Astrocyte (in vitro differentiated cells and primary cell): ENCODE results near the gene NLGN1. TPM values are rescaled to one million over a fixed set of nuclear protein-coding genes. Genes with fewer than 3 reads are reported as not detected.

Experiments
- DNase-seq: peaks from one replicate; pipeline ENCODE4 v3.0.0-alpha.2; 2010; ENCODE audit warnings: low read depth
- FAIRE-seq: peaks from 2 replicates; lab custom pipeline; 2011; peaks lifted over from hg19 to GRCh38; lab: Jason Lieb, UNC
- H2AFZ ChIP-seq: 2 replicates; pipeline ENCODE4 v1.6.0; 2012; ENCODE audit warnings: low read depth, low read length, inconsistent platforms
- H3K27ac ChIP-seq: 2 replicates; pipeline ENCODE4 v1.5.1; 2011; ENCODE audit warnings: low read depth, low read length, inconsistent platforms
- H3K27me3 ChIP-seq: 2 replicates; pipeline ENCODE4 v1.6.0; 2011; ENCODE audit warnings: low read length, inconsistent platforms; ENCODE audit not compliant: insufficient read depth
- H3K36me3 ChIP-seq: 2 replicates; pipeline ENCODE4 v1.5.1; 2011; ENCODE audit warnings: low read length, inconsistent platforms; ENCODE audit not compliant: insufficient read depth
- H3K4me1 ChIP-seq: 2 replicates; pipeline ENCODE4 v1.5.1; 2011; ENCODE audit warnings: low read length, inconsistent platforms; ENCODE audit not compliant: insufficient read depth
- H3K4me2 ChIP-seq: 2 replicates; pipeline ENCODE4 v1.6.0; 2012; ENCODE audit warnings: low read length, inconsistent platforms
- H3K4me3 ChIP-seq: 2 replicates; pipeline ENCODE4 v1.5.1; 2011; ENCODE audit warnings: low read depth, mild to moderate bottlenecking, low read length, inconsistent platforms; ENCODE audit not compliant: insufficient read depth
- H3K79me2 ChIP-seq: 2 replicates; pipeline ENCODE4 v1.6.0; 2012; ENCODE audit warnings: mild to moderate bottlenecking, low read length, inconsistent platforms; ENCODE audit not compliant: insufficient read depth
- H3K9ac ChIP-seq: 2 replicates; pipeline ENCODE4 v1.6.0; 2012; ENCODE audit warnings: mild to moderate bottlenecking, low read length, inconsistent platforms
- H3K9me3 ChIP-seq: 2 replicates; pipeline ENCODE4 v1.5.1; 2012; ENCODE audit warnings: low read depth, mild to moderate bottlenecking, low read length, inconsistent platforms; ENCODE audit not compliant: insufficient read depth
- H4K20me1 ChIP-seq: 2 replicates; pipeline ENCODE4 v1.6.0; 2012; ENCODE audit warnings: low read length, inconsistent platforms; ENCODE audit not compliant: insufficient read depth
- H3K27ac Mint-ChIP-seq: one replicate; pipeline ENCODE4 v1.8.0; 2021; ENCODE audit warnings: mild to moderate bottlenecking, mixed read lengths; ENCODE audit not compliant: unreplicated experiment
- H3K27me3 Mint-ChIP-seq: one replicate; pipeline ENCODE4 v1.8.0; 2021; ENCODE audit warnings: low read depth, mixed read lengths; ENCODE audit not compliant: unreplicated experiment
- H3K36me3 Mint-ChIP-seq: one replicate; pipeline ENCODE4 v1.8.0; 2021; ENCODE audit warnings: low read depth, mixed read lengths; ENCODE audit not compliant: unreplicated experiment
- H3K4me1 Mint-ChIP-seq: one replicate; pipeline ENCODE4 v1.8.0; 2021; ENCODE audit warnings: low read depth, mixed read lengths; ENCODE audit not compliant: unreplicated experiment
- H3K4me3 Mint-ChIP-seq: one replicate; pipeline ENCODE4 v1.8.0; 2021; ENCODE audit warnings: mild to moderate bottlenecking, moderate library complexity, mixed read lengths; ENCODE audit not compliant: unreplicated experiment
- H3K9me3 Mint-ChIP-seq: one replicate; pipeline ENCODE4 v1.8.0; 2021; ENCODE audit warnings: mild to moderate bottlenecking, mixed read lengths; ENCODE audit not compliant: unreplicated experiment
- CTCF ChIP-seq: IDR thresholded peaks from 2 replicates; pipeline ENCODE4 v1.5.1; 2011; ENCODE audit warnings: low read depth, mild to moderate bottlenecking, inconsistent platforms, low read length, moderate library complexity; ENCODE audit not compliant: insufficient read depth
- EZH2 ChIP-seq: IDR thresholded peaks from 2 replicates; pipeline ENCODE4 v1.6.1; 2012; ENCODE audit warnings: mild to moderate bottlenecking, low read length, inconsistent platforms; ENCODE audit not compliant: insufficient read depth
- total RNA-seq: library from RNA; stranded (reverse); gene quantifications from 2 replicates; pipeline ENCODE4 v1.2.1, GENCODE V29; 2021

The NLGN1 gene
- total RNA-seq, 1 donor from 2014 or later: 1.2 TPM

GRCh38 chr3:173793963-173794362, 396.4 kb downstream of the NLGN1 start:
- Mint-ChIP-seq H3K4me3 (no peak overlapping the region), H3K27me3 (no peaks in the 10 kb centered on the region), H3K4me1 (no peaks in the 10 kb centered on the region), H3K36me3 (no peaks in the 10 kb centered on the region), H3K27ac (no peak overlapping the region), H3K9me3 (no peaks in the 10 kb centered on the region)
- Histone ChIP-seq H3K4me3 (no peak overlapping the region), H3K4me2 (no peak overlapping the region), H3K9ac (no peak overlapping the region), H3K36me3 (no peaks in the 10 kb centered on the region), H3K27ac (no peak overlapping the region), H3K27me3 (no peaks in the 10 kb centered on the region), H3K4me1 (no peaks in the 10 kb centered on the region), H4K20me1 (no peaks in the 10 kb centered on the region), H2AFZ (no peak overlapping the region), H3K9me3 (no peaks in the 10 kb centered on the region), H3K79me2 (no peaks in the 10 kb centered on the region)
- peak; percentile 17 for FAIRE-seq
- no peak for DNase-seq
- no peak for TF ChIP-seq CTCF
- TF ChIP-seq EZH2: no peak

- no peak overlapping the region for H3K27ac Mint-ChIP-seq
- no peaks in the 10 kb centered on the region for H3K4me1 ChIP-seq
- H3K27me3 ChIP-seq: no peaks in the 10 kb centered on the region
- H3K4me2 ChIP-seq: no peak overlapping the region
- DNase-seq (no peak), FAIRE-seq (no peak)
- no peaks in the 10 kb centered on the region for H3K9me3 ChIP-seq
- H3K9ac ChIP-seq: no peak overlapping the region
- no peaks in the 10 kb centered on the region for H3K9me3 Mint-ChIP-seq
- no peak overlapping the region for H3K4me3 Mint-ChIP-seq
- no peak overlapping the region for H3K27ac ChIP-seq
- TF ChIP-seq EZH2 (no peak), CTCF (no peak)
- no peaks in the 10 kb centered on the region for H3K4me1 Mint-ChIP-seq
- no peaks in the 10 kb centered on the region for H3K36me3 ChIP-seq
- H3K36me3 Mint-ChIP-seq: no peaks in the 10 kb centered on the region
- no peak overlapping the region for H2AFZ ChIP-seq
- H3K79me2 ChIP-seq: no peaks in the 10 kb centered on the region
- H3K4me3 ChIP-seq: no peak overlapping the region
- no peaks in the 10 kb centered on the region for H4K20me1 ChIP-seq
- H3K27me3 Mint-ChIP-seq: no peaks in the 10 kb centered on the region
These were observed 398.9 kb downstream of the NLGN1 start for GRCh38 chr3:173796405-173796804.

- Histone ChIP-seq H2AFZ (no peak overlapping the region), H3K4me1 (no peaks in the 10 kb centered on the region), H3K4me3 (no peak overlapping the region), H3K9me3 (no peaks in the 10 kb centered on the region), H3K4me2 (no peak overlapping the region), H3K9ac (no peak overlapping the region), H3K36me3 (no peaks in the 10 kb centered on the region), H3K27ac (no peak overlapping the region), H3K79me2 (no peaks in the 10 kb centered on the region), H3K27me3 (no peaks in the 10 kb centered on the region), H4K20me1 (no peaks in the 10 kb centered on the region)
- FAIRE-seq (no peak), DNase-seq (no peak)
- Mint-ChIP-seq H3K36me3 (no peaks in the 10 kb centered on the region), H3K27me3 (no peaks in the 10 kb centered on the region), H3K27ac (no peak overlapping the region), H3K4me1 (no peaks in the 10 kb centered on the region), H3K4me3 (no peak overlapping the region), H3K9me3 (no peaks in the 10 kb centered on the region)
- TF ChIP-seq CTCF: no peak
- no peak for TF ChIP-seq EZH2
These were observed 399.3 kb downstream of the NLGN1 start for GRCh38 chr3:173796890-173797289.
